ENCODE results near the gene CDK18.
A peak's percentile ranks its signal among the peaks of the same experiment; 100 is the strongest.

Gene CDK18

GRCh38 chr1:205528446-205528886, 24.0 kb downstream of the CDK18 start:
- Histone ChIP-seq H3K36me3 (no peaks in the 10 kb centered on the region), H3K4me1 (ENCODE audit: control insufficient read depth in 1 of 2, insufficient read depth in 1 of 2, low read depth in 1 of 2, low read length in 1 of 2) (no peaks in the 10 kb centered on the region), H3K4me3 (ENCODE audit: low read depth in 1 of 2, low read length in 1 of 2) (no peak overlapping the region), H3K9me3 (no peaks in the 10 kb centered on the region), H3K27me3 (peaks cover 10% of the 10 kb centered on the region), H3K27ac (no peak overlapping the region)
- TF ChIP-seq, protein P1, sequence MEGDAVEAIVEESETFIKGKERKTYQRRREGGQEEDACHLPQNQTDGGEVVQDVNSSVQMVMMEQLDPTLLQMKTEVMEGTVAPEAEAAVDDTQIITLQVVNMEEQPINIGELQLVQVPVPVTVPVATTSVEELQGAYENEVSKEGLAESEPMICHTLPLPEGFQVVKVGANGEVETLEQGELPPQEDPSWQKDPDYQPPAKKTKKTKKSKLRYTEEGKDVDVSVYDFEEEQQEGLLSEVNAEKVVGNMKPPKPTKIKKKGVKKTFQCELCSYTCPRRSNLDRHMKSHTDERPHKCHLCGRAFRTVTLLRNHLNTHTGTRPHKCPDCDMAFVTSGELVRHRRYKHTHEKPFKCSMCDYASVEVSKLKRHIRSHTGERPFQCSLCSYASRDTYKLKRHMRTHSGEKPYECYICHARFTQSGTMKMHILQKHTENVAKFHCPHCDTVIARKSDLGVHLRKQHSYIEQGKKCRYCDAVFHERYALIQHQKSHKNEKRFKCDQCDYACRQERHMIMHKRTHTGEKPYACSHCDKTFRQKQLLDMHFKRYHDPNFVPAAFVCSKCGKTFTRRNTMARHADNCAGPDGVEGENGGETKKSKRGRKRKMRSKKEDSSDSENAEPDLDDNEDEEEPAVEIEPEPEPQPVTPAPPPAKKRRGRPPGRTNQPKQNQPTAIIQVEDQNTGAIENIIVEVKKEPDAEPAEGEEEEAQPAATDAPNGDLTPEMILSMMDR (IDR thresholded peaks at IDR 0.05) = no peak

- TF ChIP-seq, protein P1 (IDR thresholded peaks at IDR 0.05) = peak; percentile 65
- no peaks in the 10 kb centered on the region for H3K9me3 ChIP-seq
- H3K4me3 ChIP-seq (ENCODE audit: low read depth in 1 of 2, low read length in 1 of 2) = no peak overlapping the region
- no peaks in the 10 kb centered on the region for H3K4me1 ChIP-seq (ENCODE audit: control insufficient read depth in 1 of 2, insufficient read depth in 1 of 2, low read depth in 1 of 2, low read length in 1 of 2)
- peaks cover 10% of the 10 kb centered on the region for H3K27me3 ChIP-seq
- H3K27ac ChIP-seq = no peak overlapping the region
- H3K36me3 ChIP-seq = no peaks in the 10 kb centered on the region
These were observed 24.7 kb downstream of the CDK18 start for GRCh38 chr1:205528887-205529825.

DNA sequence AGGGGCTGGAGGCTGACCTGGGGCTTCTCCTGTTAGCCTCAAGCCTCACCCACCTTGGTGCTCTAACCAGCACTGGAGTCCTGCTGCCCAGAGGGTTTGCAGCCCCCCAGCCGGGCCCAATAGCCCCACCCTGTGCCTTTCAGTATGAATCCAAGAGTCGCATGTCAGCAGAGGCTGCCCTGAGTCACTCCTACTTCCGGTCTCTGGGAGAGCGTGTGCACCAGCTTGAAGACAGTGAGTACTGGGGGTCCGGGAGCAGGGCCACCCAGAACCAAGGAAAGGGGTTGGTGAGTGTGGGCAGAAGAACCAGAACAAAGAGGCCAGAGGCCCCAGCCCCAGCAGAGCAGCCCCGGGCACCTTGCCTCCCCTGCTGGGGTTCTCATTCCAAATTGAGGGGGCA, 25.6 kb downstream of the CDK18 start:
- no peak overlapping the region for H3K27ac ChIP-seq
- no peak overlapping the region for H3K4me3 ChIP-seq (ENCODE audit: low read depth in 1 of 2, low read length in 1 of 2)
- H3K4me1 ChIP-seq (ENCODE audit: control insufficient read depth in 1 of 2, insufficient read depth in 1 of 2, low read depth in 1 of 2, low read length in 1 of 2) = no peaks in the 10 kb centered on the region
- no peaks in the 10 kb centered on the region for H3K9me3 ChIP-seq
- H3K36me3 ChIP-seq = no peaks in the 10 kb centered on the region
- H3K27me3 ChIP-seq = peaks cover 10% of the 10 kb centered on the region
- TF ChIP-seq, protein P1 (IDR thresholded peaks at IDR 0.05) = no peak

- Histone ChIP-seq H3K4me1 (ENCODE audit: control insufficient read depth in 1 of 2, insufficient read depth in 1 of 2, low read depth in 1 of 2, low read length in 1 of 2) (no peaks in the 10 kb centered on the region), H3K27ac (no peak overlapping the region), H3K4me3 (ENCODE audit: low read depth in 1 of 2, low read length in 1 of 2) (no peak overlapping the region), H3K27me3 (peaks cover 16% of the 10 kb centered on the region), H3K36me3 (no peaks in the 10 kb centered on the region), H3K9me3 (no peaks in the 10 kb centered on the region)
- TF ChIP-seq, protein P1 (IDR thresholded peaks at IDR 0.05) = no peak
These were observed 26.9 kb downstream of the CDK18 start for GRCh38 chr1:205531191-205532025.

DNA sequence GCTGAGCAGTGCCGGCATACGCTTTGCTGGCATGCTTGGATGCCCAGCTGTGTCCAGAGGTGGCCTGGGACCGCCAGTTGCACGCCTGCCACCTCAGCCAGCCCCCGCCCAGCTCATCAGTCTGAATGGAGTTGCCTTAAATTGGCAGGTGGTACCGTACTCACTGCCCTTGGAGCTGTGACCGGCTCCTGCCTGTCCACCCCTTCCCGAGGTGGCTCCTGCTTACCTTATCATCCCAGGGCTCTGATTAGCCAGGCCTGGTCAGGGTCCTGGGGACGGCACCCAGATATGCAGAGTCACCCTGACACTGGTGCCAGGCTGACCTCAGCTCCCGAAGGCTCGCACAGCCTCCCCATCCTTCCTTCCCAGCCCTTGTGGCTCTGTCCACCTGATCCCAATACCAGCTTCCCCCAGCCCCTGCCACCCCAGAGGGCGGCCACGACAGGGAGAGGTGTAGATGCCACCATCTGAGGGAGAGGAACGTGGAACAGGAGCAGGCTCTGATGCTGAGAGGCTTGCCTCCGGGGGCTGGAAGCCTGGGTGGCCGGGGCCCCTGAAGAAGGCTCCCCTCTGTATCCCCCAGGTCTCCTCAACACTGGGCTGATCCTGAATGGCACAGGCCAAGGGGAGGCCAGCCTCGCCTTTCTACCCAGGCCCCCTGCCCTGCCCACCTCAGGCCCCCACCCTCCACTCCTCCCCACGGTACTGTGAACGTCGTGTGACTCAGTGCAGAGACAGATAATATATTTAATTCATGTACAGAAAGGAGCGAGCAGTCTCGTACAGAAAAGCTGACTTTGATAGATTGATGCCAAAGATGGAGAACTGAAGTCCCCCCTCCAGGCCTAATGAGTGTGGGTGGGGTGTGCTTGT, 27.8 kb downstream of the CDK18 start:
- TF ChIP-seq, protein P1 (IDR thresholded peaks at IDR 0.05) = no peak
- H3K4me1 ChIP-seq (ENCODE audit: control insufficient read depth in 1 of 2, insufficient read depth in 1 of 2, low read depth in 1 of 2, low read length in 1 of 2) = no peaks in the 10 kb centered on the region
- no peaks in the 10 kb centered on the region for H3K36me3 ChIP-seq
- H3K9me3 ChIP-seq = no peaks in the 10 kb centered on the region
- H3K27me3 ChIP-seq = peaks cover 20% of the 10 kb centered on the region
- H3K27ac ChIP-seq = no peak overlapping the region
- no peak overlapping the region for H3K4me3 ChIP-seq (ENCODE audit: low read depth in 1 of 2, low read length in 1 of 2)

All from neutrophil (primary cell).